GM18520 (cell line): ENCODE data around the gene RBM8A.

Source experiments
- ATAC-seq: cut with Tn5 transposase; IDR thresholded peaks from one replicate; pipeline ENCODE4 v1.9.1; 2021; ENCODE audit not compliant: unreplicated experiment

RBM8A gene

DNA sequence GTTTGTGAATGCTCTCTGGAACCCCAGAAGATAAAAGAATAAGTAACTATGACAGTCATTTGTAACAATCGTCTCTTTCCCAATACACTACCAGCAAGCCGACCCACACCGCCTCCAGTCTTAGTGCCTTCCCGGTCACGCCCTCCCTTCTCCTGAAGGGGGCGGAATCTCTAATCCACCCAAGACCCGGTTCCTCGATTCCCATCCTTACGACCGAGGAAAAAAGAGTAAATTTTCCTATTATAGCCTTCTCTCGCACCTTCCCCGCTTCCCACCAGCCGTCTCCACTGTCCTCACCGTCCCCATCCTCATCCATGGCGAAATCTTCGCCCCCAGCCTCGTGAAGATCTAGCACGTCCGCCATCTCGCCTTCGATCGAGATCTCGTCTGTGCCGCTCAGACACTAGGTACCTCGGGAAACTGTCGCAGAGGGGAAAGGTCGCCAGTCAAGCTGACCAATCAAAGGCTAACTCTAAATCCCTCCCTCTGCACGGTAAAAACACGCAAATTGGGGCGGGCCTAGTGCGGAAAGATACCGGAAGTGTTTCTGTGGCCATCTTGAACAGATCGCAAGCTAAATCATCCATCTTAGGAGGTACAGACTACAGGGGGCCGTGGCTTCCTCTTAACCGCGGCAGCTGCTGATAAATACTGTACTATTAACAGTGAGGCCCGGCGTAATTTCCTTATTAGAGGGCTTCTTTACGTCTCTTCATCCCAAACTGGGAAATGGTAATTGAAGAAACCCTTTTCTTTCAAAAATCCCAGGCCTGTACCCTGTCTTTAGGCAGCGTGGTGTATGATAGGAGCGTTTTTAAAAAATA, at the start of gene RBM8A:
Gene RBM8A (minus strand): TSS at position 422 of the 824 bp plus-strand sequence. CDS start 58 bp downstream, at position 364.
- ATAC-seq = peak; percentile 98

DNA sequence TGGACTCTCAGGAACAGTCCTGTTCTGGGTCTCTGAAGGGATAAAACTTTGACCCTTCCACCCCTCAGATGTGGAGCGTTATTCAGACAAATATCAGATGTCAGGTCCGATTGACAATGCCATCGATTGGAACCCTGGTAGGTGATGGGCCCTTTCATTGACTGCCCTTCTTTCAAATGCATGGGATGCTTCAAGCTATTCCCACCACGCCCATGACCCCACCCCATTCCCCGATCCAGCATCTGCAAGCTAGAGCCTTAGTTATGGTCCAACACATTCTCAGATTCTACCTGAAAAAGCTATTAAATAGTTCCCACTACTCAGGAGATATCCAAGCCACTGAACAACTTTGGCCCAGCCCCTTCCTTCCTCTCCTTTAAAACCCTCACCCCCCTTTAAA, 49.7 kb upstream of the RBM8A start:
- no peak for ATAC-seq

DNA sequence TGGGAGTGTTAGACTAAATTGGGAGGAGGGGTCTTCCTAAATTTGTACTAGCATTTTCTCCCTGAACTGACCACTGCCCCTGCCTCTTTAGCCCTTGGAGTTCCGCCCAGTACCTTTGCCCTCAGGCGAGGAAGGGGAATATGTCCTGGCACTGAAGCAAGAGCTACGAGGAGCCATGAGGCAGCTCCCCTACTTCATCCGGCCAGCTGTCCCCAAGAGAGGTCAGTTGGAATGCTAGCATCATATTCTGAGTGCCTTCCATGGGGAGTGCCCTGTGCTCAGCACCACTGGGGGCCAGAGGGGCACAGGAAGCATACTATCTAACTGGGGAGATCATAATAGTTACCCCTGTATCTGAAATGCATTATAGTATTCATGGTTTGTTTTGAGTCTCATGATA, 47.9 kb upstream of the RBM8A start:
- no peak for ATAC-seq

DNA sequence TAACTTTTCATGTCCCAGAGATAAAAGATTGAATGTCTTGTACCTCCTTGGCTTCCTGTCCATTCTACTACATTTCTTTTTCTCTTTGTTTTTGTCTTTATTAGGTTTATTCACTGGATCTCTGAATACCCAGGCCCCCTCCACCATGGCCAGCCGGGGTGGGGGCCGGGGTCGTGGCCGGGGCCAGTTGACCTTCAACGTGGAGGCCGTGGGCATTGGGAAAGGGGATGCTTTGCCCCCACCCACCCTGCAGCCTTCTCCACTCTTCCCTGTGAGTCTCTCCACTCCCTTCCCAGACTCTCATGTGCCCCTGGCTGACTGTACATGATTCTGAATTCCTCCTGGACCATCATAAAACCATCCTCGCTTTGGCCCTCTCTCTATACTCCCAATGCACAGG, 47.4 kb upstream of the RBM8A start:
- no peak for ATAC-seq

DNA sequence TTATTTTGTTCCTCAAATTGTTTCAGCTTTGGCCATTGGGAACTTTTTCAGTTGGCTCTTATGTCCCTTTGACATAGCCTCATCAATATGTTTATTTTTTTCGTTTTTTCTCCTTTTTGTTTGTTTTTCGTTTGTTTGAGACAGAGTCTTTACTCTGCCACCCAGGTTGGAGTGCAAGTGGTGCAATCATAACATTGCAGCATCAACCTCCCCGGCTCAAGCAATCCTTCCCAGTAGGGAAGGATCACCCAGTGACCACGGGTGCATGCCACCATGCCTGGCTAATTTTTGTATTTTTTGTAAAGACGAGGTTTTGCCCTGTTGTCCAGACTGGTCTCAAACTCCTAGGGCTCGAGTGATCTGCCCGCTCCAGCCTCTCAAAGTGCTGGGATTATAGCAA, 45.3 kb upstream of the RBM8A start:
- no peak for ATAC-seq

DNA sequence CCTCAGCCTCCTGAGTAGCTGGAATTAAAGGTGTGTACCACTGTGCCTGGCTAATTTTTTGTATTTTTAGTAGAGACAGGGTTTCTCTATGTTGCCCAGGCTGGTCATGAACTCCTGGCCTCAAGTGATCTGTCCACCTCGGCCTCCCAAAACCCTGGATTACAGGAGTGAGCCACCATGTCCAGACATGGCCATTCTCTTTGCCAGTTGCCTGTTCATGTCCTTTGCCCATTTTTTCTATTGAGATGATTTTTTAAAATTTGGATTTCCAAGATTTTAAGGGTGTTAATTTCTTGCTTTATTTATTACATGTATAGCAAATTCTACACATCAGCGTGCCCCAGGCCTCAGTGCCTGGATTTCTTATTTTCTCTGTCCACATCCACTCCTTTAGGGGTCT, 40.0 kb upstream of the RBM8A start:
- no peak for ATAC-seq

DNA sequence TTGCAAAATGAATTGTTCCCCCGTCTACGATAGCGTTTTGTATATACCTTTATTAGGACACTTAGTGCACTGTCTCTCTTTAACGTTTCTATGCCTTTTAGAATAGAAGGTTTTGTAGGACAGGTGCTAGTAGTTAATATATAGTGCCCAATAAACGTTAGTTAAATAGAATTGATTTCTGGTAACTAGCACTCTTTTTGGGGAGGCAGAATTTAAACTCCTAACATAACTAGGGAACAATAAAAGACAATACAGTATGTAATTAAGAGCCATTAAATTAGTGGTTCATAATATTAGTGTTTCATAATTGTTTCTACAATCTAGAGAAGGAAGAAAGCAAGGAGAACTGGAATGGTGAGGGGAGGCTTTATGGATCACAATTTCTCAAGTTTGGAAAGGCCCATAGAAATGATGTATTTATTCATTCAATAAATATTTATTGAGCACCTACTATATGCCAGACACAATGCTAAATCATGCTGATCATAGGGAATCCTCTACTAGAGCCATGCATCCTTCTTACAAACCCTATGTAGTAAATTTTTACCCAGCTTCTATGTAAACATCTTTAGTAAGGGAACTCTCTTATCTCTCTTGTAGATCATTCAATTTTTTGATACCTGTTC, 37.9 kb upstream of the RBM8A start:
- no peak for ATAC-seq

DNA sequence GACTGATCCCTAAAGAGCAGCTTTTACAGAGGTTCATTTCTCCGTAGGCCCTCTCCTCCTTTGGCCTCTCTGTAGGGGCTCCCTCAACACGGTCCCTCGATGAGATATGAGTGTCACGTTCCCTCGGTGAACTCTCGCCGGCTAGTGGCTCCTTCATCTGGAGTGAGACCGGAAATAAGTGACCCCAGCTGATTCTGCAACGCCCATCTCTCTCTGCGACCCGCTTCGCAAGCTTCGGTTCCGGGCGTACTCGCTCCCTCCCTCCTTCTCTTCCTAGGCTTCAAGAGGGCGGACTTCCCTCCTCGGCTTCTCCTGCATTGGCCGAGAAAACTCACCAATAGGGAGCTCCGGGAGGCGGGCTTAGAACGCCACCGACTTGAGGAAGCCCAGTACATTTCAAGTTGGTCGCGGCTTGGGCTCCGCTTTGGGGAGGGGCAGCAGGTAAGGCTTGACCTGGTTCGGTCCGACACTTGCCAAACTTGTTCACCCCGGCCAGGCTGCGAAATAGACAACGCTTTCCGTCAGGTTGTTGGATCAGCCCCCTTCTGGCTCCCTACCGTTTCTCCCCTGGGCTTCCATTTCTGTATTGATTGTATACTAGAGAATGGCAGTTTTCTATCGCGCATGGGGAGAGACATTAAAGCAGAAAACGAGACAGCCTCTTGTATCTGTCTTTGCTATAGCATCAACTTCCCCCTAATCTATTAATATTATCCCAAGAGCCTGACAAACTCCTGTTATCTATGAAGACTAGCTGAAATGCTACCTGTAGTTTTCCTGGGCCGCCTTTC, 37.2 kb upstream of the RBM8A start, which contains the start of the genes ANKRD34A and POLR3GL:
Gene ANKRD34A (minus strand): TSS at position 248 of the 791 bp plus-strand sequence. CDS start 2,816 bp downstream, outside the sequence.
Gene POLR3GL (plus strand): TSS at position 363 of the 791 bp plus-strand sequence. CDS start 10,176 bp downstream, outside the sequence.
- peak; percentile 92 for ATAC-seq

DNA sequence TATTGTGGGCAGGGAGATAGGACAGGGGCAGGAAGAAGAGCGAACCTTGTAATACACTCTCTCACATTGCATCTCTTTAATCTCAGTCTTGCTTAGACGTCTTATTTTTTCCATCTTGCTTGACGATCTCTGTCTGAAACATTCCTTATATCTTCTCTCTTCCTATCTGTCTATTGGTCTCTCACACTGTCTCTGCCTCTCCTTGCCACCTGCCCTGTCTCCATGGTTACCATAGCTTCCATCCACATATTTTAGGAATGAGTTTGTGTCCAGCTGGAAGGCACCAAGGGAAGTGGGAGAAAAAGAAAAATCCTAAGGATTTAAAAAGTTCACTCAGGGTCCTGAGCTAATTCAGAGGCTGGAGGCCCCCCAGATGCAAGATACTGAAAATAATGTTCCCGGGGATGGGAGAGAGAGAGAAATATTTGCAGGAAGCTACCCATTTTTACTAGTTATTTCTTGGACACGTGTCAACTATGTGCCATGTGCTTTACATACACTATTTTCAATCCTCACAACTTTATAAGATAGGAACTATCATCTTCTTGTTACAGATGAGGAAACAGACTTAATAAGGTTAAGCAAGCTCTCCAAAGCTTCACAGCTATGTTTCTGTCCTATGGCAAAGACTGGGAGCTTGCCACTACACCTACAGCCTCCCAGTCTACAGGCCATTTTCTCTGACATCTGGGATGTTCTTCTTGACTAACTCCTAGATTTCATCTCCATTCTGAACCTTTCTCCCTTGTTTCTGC, 36.2 kb upstream of the RBM8A start:
- ATAC-seq = no peak

DNA sequence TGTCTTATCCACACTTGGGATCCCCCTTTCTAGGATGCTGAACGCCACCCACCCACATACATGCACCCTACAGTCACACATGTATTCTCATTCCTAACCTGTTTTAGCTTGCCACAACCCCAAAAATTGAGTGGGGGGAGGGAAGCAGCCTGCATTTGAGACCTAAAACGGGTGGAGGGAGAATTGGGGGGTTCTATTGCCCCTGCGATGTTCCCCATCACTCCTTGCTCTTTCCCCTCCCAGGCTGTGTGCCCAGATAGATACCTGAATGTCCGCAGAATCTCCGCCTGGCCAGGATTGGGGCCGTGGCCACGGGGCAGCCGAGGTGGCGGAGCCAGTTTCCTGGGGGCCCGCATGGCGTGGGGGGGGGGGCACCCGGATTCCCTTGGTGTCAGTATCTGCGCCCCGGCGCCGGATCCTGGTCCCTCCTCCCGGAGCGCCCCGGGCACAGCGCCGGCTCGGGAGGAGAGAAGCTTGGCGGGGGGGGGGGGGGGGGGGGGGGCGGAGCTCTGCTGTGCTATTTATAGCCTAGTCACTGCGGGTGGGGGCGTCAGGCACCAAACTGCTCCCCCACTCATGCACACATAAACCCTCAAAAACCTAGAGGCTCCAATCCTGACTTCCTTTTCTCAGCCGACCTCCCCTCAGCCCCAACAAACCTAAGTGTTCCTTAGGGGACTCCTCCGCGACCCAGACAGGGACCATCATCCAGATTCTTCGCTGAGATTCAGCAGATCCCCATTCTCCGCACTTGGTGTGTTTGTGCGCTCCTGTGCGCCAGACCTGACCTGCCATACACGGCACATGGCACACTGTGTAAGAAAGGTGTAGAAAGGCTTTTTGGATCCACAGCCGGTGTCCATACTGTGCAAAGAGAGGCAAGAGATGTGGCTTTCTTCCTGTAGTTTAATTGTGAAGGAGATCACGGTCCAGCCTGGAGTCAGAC, 35.1 kb upstream of the RBM8A start:
- no peak for ATAC-seq

DNA sequence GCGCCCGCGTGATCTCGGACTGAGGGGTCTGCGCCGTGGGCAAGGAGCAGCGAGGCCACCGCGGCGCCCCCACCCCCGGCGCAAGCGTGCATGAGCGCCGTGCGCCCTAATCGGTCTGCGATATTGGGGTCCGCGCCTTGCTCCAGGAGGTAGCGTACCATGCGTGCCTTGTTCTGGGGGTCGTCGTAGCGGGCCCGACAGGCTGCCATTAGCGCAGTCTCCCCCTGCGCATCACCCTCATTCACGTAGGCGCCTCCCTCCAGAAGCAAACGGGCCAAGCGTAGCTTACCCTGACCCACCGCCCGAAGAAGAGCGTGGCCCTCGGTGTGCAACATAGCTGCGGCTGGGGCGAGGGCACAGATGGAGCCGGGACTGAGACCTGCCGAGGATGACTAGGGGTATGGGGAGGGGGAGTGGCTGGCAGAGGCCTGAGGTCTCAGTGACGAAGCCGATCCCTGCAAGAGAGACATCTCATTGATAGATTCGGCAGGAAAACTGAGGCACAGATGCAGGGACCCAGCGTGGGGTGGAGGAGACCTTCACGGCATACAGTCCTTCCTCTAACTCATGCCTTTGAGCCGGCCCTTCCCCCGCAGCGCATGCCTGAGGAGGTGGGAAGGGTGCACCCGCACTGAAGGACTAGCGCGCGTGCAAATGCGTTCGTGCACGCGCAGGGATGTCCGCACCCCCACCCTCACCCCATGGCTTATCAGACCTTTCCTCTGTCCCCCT, 34.3 kb upstream of the RBM8A start:
- ATAC-seq = no peak

DNA sequence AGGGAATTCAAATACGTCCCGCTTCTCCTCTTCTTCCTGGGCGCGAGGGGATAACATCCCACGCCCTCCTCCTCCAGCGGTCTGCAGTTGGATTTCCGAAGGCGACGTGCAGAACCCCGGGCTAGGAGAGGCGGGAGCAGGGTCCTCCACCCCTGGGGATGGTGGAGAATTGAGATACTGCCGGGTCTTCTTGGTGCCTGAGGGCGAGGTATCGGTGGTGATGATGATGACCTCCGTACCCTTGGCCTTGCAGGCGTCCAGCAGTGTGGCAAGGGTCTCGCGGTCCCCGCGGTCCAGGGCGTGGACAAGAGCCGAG, 33.8 kb upstream of the RBM8A start:
- ATAC-seq = no peak

DNA sequence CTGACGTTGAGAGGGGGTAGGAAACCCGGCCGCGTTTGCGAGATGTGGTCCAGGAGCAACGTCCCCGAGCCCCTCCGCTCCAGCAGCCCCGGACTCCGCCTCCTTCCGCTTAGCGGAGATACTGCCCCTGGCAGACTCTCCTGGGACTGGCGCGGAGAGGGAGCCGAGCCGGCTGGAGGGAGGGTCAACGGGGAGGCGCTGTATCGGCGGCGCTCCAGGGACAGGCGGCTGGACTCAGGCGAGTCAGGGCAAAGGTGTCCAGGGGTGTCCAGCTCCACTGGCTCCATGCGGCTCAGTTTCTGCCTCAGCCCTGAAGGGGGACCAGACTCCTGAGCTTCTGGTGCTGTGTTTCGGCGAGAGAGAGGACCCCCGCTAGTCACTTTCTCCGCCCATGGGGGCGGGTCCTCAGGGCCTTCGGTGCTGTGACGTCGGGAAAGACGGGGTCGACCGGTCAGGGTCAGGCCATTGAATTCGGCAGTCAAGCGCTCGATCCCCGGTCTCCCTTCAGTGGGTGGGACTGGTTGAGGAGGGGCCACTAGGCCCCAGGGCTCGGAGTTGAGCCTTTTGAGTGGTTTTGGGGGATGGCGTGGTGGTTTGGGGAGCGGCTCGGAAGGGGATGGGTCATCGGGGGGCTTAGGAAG, 33.3 kb upstream of the RBM8A start:
- ATAC-seq = no peak

DNA sequence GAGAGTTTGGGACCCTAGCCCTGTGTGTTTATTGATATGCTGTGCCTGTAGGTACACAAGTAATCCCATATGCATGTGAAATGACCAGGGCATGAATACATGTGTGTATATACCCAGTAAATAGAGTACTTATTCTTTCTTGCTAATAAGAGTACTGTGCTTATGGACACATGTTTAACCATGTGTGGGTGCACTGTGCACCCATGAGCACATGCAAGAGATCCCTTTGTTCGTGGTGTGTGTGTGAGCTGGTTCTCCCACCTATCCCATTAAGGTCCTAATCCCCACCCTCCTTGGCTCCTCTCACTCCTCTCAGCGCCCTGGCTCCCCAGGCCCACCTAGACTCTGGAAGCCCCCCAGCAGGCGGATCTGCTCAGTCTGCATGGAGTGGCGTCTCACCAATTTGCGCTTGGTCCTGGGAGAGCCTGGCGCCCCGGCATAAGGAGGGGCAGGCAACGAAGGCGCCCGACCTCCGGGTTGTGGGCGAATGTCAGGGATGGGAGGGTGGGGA, 32.7 kb upstream of the RBM8A start:
- no peak for ATAC-seq

DNA sequence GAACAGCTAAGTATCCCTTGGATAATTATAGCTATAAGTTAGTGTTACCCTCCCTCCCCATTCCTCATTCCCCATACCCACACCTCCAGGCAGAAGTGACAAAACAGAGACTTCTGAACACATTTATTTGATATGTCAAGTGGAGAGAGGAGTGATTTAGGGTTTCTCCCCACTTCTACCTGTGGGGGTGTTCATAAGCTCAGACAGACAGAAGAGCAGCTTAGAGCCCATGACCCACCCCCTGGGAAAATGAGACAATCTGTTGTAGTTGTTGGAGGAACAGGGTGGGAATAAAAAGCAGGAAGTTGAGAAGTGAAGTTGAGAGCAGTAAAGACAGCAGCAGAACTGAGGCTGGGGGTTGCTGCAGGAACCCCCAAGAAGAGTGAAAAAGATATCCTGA, 32.0 kb upstream of the RBM8A start:
- ATAC-seq = no peak

DNA sequence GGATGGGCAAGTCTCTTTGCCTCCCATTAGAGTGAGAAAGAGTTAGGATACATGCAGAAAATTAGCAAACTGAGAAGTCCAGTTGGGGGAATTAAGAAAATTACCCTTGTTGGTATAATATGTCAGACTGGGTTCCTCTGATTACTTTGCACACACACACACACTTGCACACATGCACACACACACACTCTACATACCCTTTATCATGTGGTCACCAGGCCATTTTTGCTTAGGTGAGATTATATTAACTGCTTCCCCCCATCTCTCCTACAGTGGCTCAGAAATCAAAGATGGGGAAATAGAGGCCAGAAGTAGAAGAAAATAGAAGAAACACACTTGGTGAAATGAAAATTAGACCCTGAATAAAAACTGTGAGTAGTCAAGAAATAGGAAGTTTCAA, 31.4 kb upstream of the RBM8A start:
- ATAC-seq = no peak

DNA sequence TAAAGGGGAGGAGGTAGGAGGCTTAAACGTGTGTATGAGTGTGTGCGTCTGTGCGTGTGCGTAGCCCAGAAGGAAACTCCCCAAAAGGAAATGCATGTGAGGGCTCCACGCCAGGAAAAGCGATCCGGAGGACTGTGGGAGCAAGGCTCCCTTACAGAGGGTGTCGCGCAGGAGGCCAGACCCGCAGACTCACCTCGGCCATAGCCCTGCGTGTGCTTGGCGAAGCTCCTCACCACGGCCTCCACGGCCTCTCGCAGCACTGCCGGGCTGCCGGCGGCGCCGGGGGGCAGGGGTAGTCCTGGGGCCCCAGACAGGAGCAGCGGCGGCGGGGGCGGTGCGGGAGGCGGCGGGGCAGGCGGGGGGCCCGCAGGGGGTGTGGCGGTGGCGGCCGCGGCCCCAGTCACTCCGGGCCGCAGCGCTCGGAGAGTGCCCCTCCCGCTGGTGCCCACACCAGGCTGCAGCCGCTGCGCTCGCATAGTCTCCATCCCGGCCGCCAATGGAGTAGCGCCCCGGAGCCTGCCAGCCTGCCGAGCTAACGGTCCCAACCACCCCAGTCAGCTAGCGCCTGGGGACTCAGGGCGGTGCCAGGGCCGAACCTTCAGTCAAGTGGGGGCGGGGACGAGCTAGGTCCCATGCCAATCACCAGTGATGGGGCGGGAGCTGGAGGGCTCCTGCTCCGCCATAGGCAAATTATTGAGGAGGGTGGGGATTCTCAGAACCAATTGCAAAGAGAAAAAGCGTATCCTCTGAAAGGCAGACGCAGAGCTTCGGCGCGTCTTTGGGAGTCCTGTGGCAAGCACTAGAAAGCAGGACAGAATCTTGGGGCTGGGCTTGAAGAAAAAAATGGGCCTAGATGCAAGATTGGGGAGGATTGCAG, 30.4 kb upstream of the RBM8A start, which contains the start of gene LIX1L:
Gene LIX1L (minus strand): TSS at position 575 of the 877 bp plus-strand sequence. CDS start 90 bp downstream, at position 485.
- peak; percentile 78 for ATAC-seq
